Cerebellar cortex (tissue), 1 donor: ENCODE data around the gene TMEM54.
A peak's percentile ranks its signal among the peaks of the same experiment; 100 is the strongest.

Experiments used
- DNase-seq: peaks from one replicate; pipeline ENCODE4 v3.0.0-alpha.2; 2015; ENCODE audit warnings: low spot score

TMEM54 gene

DNA sequence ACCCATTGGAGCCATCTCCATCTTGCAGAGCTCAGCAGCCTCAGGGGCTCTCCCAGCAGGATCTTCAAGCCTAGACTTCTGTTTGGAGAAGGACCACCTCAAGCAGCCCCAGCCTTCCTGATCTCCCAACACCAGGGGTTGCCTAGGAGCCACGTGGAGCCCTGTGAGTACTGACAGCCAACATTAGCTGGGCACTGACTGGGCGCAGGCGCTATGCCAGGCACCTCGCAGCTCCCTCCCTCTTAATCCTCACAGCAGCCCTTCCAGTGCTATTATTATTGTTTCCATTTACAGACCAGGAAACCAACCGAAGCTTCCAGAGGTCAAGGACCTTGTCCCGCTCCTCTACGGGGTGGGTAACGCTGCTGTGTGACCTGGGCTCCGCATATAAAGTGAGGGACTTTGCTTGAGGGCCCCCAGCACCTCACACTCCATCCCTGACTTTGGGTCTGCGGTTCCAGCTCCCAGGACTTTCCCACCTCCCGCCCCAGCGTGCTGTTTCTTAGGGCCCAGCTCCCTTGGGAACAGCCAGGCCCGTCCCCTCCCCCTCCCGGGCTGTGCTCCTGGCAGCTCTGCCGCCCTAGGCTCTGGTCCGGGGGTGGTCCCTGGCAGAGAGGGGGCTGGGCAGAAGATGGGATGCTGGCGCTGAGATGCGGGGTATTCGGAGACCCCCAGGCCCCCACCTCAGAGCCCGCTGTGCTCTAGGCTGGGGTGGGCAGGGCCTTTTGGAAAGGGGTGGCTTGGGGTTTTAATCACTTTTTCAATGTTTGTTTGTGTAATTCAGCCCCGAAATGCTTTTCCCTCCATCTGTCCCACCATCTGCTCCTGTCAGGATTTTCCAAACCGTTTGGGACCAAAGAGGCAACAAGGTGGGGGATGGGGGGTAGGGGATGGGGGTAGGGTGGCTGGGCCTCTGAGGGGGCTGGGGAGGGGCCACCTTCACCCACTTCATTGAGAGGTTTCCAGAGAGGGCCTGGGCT lies 19.0 kb downstream of the TMEM54 start:
- DNase-seq: peak; percentile 92

DNA sequence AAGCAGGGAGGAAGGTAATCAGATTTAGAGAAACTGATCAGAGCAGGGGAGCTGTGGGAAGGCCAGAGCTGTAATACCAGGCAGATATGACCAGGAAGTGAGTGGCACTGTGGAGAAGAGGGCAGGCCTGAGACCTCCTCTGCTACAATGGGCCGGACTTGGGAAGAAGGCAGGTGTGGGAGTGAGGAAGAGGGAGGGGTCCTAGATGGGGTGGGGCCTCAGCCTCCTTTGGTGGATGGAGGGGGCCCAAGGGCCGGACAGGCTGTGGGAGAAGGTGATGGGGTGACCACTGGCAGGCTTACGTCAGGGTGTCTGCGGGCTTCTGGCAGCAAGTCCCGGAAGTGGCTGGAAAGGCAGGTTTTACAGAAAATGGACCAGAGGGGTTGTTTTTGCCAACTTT lies 19.9 kb downstream of the TMEM54 start:
- DNase-seq: no peak

DNA sequence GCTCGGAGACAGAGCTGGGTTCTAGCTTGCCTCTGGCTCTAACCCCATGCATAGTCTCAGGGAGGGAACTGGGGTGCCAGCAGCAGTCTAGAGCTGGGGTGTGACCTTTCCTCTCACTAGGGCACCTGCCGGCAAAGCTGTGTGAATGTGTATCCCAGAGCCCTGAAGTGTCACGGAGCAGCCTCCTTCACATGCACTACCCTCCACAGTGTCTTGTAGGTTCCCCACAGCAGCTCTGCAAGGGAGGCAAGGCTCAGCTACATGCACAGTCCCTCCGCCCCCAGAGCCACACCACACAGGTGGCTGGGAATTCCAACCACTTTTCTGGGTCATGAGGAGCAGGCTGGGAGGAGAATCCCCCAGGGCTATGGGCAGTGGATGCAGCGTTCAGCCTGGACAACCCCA lies 22.6 kb downstream of the TMEM54 start:
- no peak for DNase-seq

DNA sequence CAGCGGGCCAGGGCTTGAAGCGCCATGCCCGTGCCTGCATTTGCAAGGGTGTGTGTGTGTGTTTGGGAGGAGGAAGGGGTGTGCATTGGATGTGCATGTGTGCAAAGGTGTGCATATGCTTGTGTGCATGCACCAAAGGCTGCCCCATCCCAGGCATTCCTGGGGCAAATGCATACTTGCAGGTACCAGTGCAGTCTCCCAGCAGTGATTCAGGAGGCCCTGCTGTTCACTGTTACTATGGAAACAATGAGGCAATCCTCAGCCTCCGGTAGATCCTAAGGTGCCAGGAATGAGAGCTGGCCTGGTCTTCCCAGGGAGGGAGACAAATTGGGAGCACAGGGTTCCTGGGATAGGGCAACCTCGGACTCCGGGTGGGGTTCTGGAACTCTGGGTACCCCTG lies 23.0 kb downstream of the TMEM54 start:
- peak; percentile 93 for DNase-seq

DNA sequence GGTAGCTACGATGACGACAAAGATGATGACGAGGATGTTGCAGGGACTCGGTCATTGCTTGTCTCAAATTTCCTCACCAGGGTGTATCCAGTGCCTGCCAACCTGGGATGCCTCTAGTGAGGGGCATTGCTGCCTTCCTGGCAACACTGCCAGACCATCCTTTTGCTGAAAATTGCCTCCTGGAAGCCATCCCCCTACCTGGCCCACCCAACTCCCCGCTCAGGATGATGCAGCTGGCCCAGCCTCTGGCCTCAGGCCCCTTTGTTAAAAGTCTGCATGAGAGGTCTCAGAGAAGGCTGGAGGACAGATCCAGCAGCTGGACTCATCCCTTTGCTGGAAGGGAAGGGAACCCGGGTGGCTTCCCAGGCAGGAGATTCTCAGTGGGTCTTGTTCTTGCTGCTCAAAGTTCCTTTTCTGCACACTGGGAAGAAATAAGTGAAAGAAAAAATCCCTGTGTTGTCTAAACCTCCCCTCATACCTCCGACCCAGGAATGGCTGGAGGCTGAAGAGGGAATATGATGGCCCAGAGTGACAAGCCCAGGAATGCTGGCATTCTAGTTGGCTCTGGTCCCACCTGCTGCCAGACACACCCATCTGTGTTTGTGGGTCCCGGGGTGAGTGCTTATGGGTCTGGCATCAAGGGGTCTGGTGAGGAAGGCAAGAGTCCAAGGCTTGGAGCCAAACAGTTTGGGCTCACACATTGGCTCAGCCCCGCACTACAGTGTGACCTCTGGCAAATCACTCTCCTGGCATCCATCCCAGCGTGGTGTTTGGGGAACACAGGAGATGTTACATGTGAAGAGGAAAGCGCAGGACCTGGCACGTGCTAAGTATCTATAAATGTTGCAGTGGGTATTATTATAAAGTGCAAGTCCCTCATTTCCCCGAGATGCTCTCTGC lies 23.7 kb downstream of the TMEM54 start:
- DNase-seq: peak; percentile 78

DNA sequence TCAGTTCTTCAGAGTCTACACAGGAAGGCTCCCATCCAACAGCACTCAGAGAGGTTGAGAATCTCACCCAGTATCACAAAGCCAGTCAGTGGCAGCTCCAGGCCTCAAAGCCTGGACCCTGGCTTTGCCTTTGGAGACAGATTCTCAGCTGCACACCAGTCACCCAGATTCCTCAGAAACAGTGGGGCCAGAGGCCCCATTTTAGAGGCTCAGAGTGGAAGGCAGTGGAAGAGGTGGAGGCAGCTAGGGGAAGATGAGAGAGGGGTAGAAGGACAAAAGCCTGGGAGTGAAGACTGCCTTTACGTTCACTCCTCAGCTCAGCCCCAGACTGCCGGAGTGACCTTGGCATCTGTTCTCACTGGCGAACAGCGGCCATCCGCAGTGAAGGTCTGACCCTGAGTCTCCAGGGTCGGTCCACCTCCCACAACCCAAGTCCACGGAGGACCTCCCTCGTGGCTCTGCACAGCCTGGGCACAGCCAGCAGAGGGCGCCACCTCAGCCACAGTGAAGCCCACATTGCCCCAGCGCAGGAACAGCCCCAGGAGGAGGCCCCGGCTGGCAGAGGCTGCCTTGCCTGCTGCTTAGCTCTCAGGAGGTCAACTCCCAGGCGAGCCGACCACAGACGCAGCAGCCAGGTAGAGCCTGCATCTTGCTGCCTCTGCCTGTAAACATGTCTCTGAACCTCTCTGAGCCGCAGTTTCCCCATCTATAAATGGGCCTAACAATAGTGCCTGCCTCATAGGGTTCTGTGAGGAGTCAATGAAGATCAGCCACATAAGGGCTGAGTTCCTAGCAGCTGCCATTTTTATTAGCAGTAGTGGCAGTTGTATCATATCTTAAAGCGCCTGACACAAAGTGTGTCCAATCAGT lies 24.6 kb downstream of the TMEM54 start:
- peak; percentile 50 for DNase-seq

DNA sequence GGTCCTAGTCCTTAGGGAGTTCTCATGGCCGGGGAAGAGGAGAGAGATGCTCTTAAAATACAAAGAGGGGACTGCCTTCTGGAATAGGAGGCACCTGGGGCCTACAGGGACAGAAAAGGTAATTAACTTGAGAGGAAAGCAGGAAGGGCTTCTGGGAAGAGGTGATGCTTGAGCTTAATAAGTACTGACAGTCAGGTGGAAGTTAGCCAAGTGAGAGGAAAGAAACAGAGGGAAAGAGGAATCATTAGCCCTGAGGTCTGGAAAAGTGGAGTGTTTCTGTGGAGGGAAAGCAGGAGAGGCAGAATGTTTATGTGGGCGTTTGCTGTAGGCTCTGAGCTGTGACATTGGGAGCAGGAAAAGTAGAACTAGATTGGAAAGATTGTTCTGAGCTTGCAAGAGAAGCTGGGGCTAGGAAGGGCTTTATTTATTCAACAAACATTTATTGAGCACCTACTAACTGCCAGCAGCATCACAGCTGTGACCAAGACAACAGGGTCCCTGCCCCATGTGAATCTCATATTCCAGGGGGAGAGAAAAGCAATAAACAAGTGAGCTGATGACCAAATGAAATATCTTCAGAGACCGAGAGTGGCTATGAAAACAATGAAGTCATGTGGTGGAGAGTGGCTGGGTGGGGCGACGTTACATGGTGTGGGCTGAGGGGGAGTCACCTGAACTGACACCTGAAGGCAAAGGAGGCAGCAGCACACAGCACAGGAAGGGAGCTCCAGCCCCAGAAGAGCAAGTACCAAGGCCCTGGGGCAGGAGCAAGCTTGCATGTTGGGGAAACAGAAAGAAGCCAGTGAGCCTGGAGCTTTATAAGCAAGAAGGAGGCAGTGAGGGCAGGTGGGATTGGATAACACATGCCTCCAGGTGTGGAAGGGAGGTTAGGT lies 26.1 kb downstream of the TMEM54 start:
- DNase-seq: no peak

DNA sequence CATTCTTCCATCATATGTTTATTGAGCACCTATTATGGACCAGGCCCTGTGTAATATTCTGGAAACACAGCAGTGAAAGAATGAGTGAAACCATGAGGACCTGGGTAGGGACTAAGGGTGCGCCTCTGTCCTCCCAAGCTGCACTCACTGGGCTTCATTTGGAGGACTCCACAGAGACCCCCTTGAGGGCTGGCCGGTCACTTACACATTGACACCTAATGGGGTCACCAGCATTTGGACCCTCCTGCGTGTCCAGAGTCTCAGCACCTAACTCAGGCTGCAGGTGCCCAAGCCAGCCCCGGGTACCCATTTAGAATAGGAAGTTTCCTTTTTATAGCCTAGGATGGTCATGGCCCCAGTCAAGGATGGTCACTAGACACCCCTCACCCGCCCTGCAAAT lies 27.7 kb downstream of the TMEM54 start:
- no peak for DNase-seq

DNA sequence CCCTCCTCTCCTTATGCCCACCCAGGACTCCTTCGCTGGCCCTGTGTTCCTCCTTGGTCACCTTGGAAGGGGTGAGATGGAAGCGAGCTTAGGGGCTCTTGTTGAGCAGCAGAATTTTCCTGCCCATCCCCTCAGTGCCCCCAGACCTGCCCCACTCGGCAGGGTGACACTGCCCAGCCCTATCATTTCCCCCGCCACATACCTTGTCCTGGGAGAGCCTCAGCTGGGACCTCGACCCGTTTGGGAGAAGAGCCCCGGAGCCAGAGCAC lies 29.1 kb downstream of the TMEM54 start:
- no peak for DNase-seq

DNA sequence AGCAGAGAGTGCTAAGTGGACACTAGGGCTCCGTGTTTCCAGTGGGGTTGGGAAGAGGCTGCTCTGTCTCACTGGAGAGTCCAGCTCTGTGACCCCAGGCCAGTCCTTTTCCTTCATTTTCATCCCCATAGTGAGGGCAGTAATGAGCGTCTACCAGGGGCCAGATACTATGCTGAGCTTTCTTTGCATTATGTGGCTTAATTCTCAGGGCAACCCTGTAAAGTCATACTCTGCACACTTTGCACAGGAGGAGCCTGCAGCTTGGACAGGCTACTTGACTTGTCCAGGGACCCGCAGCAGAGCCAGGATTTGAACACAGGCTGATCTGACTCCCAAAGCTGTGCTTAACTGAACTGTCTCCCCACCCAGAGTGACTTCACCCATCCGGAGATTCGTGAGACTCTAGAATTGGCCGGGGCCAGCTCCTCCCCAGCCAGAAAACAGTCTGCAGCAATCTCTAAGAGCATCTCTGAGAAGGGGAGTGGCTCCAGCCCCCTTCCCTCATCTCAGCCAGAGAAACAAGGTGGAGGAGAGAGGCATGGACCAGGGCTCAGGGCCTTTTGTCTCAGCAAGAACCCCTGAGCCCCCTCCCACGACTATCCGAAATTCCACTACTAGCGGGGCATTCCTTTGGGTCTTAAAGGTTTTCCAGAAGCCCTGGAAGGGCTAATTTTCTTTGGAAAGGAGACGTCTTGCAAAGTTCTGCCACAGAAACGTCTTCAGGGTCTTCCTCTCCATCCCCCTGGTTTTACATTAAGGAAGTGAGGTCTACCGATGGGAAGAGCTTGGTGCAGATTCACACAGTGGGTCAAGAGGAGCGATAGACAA lies 29.6 kb downstream of the TMEM54 start:
- peak; percentile 46 for DNase-seq

DNA sequence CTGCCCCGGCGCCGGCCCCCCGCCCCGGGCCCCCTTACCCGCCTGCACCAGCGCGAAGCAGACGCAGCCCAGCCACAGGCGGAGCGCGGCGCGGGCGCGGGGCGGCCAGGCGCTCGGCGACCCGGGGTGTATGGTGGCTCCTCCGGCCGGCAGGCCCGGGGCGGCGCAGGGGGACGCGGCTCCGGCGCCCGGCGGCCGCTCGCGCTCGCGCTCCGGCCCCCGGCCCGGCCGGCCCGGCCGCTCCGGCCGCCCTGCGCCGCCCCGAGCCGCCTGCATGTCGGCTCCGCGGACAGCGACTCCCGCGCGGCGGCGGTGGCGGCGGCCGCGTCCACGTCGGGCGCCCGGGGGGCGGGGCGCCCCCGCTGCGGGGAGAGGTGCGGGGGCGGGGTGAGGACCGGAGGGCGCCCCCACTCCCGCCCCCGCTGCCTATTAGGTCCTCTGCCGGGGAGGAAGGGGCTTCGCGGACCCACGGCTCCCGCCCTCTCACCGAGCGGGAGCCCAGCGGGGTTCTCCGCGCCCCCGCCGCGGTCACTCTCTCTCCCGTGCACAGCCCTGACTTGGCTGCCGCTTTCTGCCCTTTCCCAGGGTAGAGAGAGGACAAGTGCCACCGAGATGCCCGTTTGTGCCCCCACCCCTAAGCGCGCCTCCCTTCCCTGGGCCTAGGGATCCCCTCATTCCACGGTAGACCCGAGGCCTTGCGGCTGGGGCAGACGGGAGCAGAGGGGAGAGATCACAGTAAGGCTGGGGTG lies 30.4 kb downstream of the TMEM54 start, which contains the start of gene FNDC5:
Gene FNDC5 (minus strand): TSS at position 298 of the 749 bp plus-strand sequence.
- DNase-seq: no peak

DNA sequence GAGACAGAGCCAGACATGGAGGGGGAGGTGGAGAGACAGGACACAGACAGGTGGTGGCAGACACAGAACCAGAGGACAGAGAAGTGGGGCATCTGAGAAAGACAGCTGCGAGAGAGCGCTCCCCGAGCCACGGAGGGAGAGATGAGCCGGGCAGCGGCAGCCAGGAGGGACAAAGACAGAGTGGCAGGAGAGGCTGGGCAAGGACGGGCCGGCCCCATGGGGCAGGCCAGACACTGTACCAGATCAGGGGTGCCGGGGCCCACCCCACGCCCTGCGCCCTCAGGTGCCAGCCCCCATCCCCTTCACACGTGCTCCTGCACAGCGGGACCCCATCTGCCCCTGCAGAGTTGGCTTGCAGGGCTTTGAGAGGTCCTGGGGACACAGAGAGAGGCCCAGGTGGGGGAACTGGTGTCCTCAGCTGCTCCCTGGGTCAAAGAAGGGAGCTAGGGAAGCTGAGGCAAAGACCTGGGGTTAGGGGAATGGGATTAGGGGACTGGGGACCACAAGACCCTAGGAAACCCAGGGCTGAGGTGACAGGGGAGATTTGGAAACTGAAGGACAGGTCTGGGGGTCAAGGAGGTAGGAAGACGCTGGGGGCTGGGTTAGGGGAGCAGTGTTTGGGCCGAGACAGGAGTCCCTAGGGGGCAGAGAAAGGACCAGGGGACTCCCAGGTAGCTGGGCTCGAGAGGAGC lies 31.1 kb downstream of the TMEM54 start:
- DNase-seq: peak; percentile 30

DNA sequence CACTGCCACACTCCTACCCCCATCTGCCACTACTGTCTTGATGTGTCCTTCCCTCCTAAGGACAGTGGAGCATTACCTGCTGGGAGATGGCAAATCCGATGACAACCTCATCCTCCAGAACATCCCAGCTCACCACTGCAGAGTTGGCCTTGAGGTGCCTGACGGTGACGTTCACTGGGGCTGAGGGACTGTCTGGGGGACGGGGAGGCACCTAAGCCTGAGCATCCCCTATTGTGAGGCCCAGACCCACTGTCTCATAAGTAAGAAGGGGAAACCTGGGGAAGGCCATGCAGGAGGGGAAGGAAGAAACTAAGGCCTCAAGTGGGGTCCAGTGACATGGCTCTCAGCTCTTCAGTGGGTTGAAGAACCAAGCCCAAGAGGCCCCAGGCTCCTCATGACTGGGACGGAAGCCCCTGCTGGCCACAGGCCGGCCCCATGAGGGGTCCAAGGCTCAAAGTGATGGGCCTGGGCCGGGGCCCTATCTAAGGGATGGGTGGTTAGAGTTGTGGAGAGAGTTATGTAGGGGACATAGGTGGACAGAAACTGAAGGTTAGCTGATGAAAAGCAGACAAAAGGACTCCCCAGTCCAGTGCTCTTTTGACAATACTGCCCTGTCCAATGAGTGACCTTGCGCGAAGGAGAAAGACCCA lies 32.3 kb downstream of the TMEM54 start:
- no peak for DNase-seq

DNA sequence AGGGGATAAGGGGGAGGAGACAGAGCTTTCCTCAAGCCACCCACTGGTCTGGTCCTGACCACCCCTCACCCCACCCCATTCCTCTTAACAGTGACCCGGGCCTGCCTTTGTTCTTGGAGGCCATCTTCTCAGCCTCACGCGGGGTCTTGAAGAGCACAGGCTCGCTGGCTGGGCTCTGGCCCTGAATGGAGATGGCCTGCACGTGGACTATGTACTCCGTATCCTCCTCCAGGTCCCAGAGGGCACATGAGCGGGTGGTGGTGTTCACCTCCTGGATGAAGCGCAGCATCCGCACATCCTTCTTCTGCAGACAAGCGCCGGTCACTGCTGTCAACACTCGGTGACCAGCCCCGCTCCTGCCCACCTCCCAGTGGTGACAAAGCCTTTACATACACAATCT lies 33.1 kb downstream of the TMEM54 start:
- no peak for DNase-seq

DNA sequence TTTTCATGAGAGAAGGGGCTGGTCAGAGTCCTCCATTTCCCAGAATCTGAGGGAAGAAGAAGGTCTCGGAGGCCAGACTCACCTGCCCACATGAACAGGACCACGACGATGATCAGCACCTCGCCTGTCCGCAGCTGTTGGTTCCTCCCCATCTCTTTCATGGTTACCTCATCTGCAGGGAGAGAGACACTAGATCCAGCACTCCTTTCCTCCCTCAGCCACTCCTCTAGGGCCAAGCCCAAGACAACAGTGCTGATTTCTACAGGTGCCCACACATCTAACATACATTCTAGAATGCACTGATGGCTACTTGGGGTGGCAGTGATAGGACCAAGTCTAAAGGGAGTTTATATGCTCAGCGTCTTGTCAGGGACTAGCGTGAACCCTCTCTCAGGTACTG lies 33.5 kb downstream of the TMEM54 start:
- no peak for DNase-seq

DNA sequence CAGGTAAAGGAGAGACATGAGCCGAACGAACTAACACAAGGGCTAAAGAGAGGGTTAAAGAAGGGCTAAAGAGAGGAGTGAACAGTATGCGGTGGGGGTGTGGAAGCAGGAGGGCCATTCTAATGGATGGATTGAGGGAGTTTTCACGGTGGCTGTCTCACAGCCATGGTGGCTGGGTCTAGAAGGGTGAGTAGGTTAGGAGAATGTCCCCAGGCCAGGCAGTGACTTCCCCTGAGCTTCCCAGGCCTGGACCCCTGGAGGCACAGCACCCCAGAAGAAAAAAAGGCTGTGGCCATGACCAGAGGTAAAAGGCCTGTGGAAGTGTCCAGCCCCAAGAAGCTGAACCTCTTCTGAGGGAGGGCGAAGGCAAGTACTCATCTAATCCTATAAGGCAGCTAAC lies 34.0 kb downstream of the TMEM54 start:
- DNase-seq: no peak

DNA sequence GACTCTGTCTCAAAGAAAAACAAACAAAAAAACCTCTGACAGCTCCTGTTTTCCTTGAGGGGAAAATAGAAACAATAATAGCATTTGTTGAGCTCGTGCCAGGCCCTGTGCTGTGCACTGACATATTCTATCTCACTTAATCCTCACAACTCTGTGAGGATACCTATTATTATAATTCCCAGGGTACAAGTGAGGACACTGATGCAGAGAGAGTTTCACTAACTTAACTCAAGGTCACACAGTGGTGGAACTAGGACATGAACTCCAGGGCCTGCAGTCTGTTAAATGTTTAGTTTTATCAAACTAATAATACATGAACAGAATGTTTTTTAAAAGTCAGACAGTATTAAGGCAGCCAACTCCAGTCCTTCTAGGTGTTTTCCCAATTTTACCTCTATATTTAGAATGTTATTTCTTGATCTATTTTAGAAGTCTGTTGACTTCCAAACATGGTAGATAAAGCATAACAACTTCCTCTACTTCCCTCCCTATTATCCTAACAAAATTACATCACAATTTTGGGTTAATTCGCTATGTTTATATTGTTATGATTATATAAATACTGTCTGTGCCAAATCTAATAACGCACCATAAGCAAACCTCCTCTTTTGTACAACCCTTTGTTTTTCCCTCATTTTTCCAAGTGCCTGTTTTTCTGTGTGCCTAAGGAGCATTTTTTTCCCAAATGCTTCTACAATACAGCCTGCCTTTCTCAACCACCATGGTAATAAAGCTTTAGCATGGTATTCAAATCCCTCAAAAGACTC lies 35.4 kb downstream of the TMEM54 start:
- no peak for DNase-seq
